Mesothelial cell of epicardium (in vitro differentiated cells): ENCODE measurements around the gene PGBD1. TPM values are rescaled to one million over a fixed set of nuclear protein-coding genes. Genes with fewer than 3 reads are reported as not detected.
"Not testable (repeated sequence)": the region's sequence is repeated elsewhere in the genome, so short reads cannot be mapped to it uniquely, and the experiment has no call there.

Experiments
- DNase-seq, 2 experiments: peaks; one replicate each; pipeline ENCODE4 v3.0.0; 2021; ENCODE audit warnings: low spot score in 2 of 2; ENCODE audit not compliant: unreplicated experiment in 2 of 2
- H3K27ac Mint-ChIP-seq: 2 replicates; pipeline ENCODE4 v1.8.0; 2021; ENCODE audit warnings: mixed read lengths
- H3K27me3 Mint-ChIP-seq: 2 replicates; pipeline ENCODE4 v1.8.0; 2021; ENCODE audit warnings: low read depth, mixed read lengths
- H3K36me3 Mint-ChIP-seq: 2 replicates; pipeline ENCODE4 v1.8.0; 2021; ENCODE audit warnings: mixed read lengths
- H3K4me1 Mint-ChIP-seq: 2 replicates; pipeline ENCODE4 v1.8.0; 2021; ENCODE audit warnings: mixed read lengths
- H3K4me3 Mint-ChIP-seq: 2 replicates; pipeline ENCODE4 v1.8.0; 2021; ENCODE audit warnings: mild to moderate bottlenecking, moderate library complexity, mixed read lengths
- H3K9me3 Mint-ChIP-seq: 2 replicates; pipeline ENCODE4 v1.8.0; 2021; ENCODE audit warnings: mixed read lengths
- total RNA-seq: library from RNA; stranded (reverse); gene quantifications from 3 replicates; pipeline ENCODE4 v1.2.1, GENCODE V29; 2021
- TF ChIP-seq, protein P1 (sequence below): fragments of 200-600 bp; sonication (generic); IDR thresholded peaks from one replicate; pipeline ENCODE4 v1.5.0; 2021; ENCODE audit warnings: antibody characterized with exemption; ENCODE audit not compliant: unreplicated experiment

Gene PGBD1
- total RNA-seq, 1 donor from 2014 or later: 9.4 TPM

GRCh38 chr6:28295326-28295725, 14.0 kb downstream of the PGBD1 start:
- no peaks in the 10 kb centered on the region for H3K4me1 Mint-ChIP-seq
- peaks cover 38% of the 10 kb centered on the region for H3K36me3 Mint-ChIP-seq
- no peak overlapping the region for H3K4me3 Mint-ChIP-seq
- DNase-seq: no peak
- no peak overlapping the region for H3K27ac Mint-ChIP-seq
- H3K9me3 Mint-ChIP-seq: peaks cover 23% of the 10 kb centered on the region
- no peaks in the 10 kb centered on the region for H3K27me3 Mint-ChIP-seq
- TF ChIP-seq, protein P1, sequence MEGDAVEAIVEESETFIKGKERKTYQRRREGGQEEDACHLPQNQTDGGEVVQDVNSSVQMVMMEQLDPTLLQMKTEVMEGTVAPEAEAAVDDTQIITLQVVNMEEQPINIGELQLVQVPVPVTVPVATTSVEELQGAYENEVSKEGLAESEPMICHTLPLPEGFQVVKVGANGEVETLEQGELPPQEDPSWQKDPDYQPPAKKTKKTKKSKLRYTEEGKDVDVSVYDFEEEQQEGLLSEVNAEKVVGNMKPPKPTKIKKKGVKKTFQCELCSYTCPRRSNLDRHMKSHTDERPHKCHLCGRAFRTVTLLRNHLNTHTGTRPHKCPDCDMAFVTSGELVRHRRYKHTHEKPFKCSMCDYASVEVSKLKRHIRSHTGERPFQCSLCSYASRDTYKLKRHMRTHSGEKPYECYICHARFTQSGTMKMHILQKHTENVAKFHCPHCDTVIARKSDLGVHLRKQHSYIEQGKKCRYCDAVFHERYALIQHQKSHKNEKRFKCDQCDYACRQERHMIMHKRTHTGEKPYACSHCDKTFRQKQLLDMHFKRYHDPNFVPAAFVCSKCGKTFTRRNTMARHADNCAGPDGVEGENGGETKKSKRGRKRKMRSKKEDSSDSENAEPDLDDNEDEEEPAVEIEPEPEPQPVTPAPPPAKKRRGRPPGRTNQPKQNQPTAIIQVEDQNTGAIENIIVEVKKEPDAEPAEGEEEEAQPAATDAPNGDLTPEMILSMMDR: no peak

DNA sequence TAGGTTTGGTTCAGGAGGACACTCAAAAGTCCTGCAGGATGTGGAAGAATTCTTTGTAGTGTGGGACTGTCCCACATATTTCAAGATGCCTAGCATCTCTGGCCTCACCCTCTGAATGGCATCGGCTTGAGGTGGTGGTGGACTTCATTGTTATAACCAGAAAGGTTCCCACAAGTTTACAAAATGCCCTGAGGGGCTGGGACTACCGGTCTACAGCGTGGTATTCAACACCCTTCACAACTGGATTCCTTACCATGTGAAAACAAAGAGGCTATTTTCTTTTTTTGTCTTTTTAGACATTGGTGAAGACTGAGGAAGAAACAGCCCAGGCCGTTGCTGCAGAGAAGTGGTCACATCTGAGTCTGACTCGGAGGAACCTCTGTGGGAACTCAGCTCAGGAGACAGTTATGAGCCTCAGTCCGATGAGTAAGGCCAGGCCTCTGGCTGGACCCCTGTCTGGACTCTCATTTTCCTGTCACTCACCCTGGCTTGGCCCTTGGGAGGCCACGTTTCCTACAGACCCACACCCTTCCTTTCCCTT, 15.2 kb downstream of the PGBD1 start:
- Mint-ChIP-seq H3K4me1 (no peaks in the 10 kb centered on the region), H3K27ac (no peak overlapping the region), H3K27me3 (no peaks in the 10 kb centered on the region), H3K36me3 (peaks cover 40% of the 10 kb centered on the region), H3K4me3 (no peak overlapping the region), H3K9me3 (peaks cover 10% of the 10 kb centered on the region)
- TF ChIP-seq, protein P1: no peak
- DNase-seq: no peak

GRCh38 chr6:28303570-28303969, 22.2 kb downstream of the PGBD1 start:
- no peak overlapping the region for H3K27ac Mint-ChIP-seq
- H3K9me3 Mint-ChIP-seq: peaks cover 28% of the 10 kb centered on the region
- DNase-seq: no peak
- no peaks in the 10 kb centered on the region for H3K27me3 Mint-ChIP-seq
- peaks cover 38% of the 10 kb centered on the region for H3K36me3 Mint-ChIP-seq
- H3K4me3 Mint-ChIP-seq: no peak overlapping the region
- TF ChIP-seq, protein P1: no peak
- no peaks in the 10 kb centered on the region for H3K4me1 Mint-ChIP-seq

- not testable (repeated sequence) for DNase-seq, H3K27me3 Mint-ChIP-seq, H3K27ac Mint-ChIP-seq, H3K4me1 Mint-ChIP-seq, H3K4me3 Mint-ChIP-seq
- H3K36me3 Mint-ChIP-seq: peaks cover 25% of the 10 kb centered on the region
- H3K9me3 Mint-ChIP-seq: peaks cover 51% of the 10 kb centered on the region
These were observed 25.0 kb downstream of the PGBD1 start for GRCh38 chr6:28306363-28306762.

- Mint-ChIP-seq H3K9me3 (peaks cover 55% of the 10 kb centered on the region), H3K36me3 (peaks cover 28% of the 10 kb centered on the region), H3K27me3 (no peaks in the 10 kb centered on the region), H3K27ac (no peak overlapping the region), H3K4me1 (no peaks in the 10 kb centered on the region), H3K4me3 (no peak overlapping the region)
- no peak for DNase-seq
- TF ChIP-seq, protein P1: no peak
These were observed 29.9 kb downstream of the PGBD1 start for GRCh38 chr6:28311139-28311823.

DNA sequence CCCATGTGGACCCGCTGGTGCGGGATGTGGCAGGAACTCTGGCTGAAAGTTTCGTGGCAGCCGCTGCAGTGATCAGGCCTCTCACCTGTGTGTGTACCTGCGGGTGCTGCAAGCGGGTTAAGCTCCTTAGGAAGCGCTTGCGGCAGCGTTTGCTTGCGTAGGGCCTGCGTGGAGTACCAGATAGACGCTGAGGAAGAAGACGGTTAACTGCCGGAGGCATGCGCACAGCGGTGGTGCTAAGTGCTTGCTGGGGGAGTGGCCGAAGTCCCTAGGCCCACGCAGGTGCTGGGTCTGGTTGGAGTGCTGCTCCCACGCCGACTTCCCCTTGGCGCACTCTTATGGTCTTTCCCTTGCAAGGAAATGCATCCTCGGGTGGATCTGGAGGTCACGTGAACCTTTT, 31.6 kb downstream of the PGBD1 start:
- Mint-ChIP-seq H3K27me3 (no peaks in the 10 kb centered on the region), H3K36me3 (peaks cover 19% of the 10 kb centered on the region), H3K4me3 (no peak overlapping the region), H3K4me1 (no peaks in the 10 kb centered on the region), H3K9me3 (peaks cover 38% of the 10 kb centered on the region), H3K27ac (no peak overlapping the region)
- no peak for DNase-seq
- TF ChIP-seq, protein P1: no peak
